ENCODE results near the gene RO60. TPM values are rescaled to one million over a fixed set of nuclear protein-coding genes. Genes with fewer than 3 reads are reported as not detected.

Gene RO60
- total RNA-seq (100 to 1,000 TPM in 3 of 7 donors, 10 to 100 TPM in 4; 85.7 to 114 (median 99.6) TPM), polyA plus RNA-seq (10 to 100 TPM; 11.0 to 16.4 TPM)
- long read RNA-seq, donor 1, full-length matches to known transcripts = 411 of 538 reads
- long read RNA-seq, donor 1, partial matches to known transcripts = 22 of 538 reads
- long read RNA-seq, donor 1, other reads (novel, unspliced or antisense) = 105 of 538 reads
- long read RNA-seq, donor 2, full-length matches to known transcripts = 10 of 17 reads
- long read RNA-seq, donor 2, partial matches to known transcripts = 7 of 17 reads
- long read RNA-seq, donor 2, other reads (novel, unspliced or antisense) = 0 of 17 reads
- long read RNA-seq, donor 3, full-length matches to known transcripts = 36 of 52 reads
- long read RNA-seq, donor 3, partial matches to known transcripts = 0 of 52 reads
- long read RNA-seq, donor 3, other reads (novel, unspliced or antisense) = 16 of 52 reads

DNA sequence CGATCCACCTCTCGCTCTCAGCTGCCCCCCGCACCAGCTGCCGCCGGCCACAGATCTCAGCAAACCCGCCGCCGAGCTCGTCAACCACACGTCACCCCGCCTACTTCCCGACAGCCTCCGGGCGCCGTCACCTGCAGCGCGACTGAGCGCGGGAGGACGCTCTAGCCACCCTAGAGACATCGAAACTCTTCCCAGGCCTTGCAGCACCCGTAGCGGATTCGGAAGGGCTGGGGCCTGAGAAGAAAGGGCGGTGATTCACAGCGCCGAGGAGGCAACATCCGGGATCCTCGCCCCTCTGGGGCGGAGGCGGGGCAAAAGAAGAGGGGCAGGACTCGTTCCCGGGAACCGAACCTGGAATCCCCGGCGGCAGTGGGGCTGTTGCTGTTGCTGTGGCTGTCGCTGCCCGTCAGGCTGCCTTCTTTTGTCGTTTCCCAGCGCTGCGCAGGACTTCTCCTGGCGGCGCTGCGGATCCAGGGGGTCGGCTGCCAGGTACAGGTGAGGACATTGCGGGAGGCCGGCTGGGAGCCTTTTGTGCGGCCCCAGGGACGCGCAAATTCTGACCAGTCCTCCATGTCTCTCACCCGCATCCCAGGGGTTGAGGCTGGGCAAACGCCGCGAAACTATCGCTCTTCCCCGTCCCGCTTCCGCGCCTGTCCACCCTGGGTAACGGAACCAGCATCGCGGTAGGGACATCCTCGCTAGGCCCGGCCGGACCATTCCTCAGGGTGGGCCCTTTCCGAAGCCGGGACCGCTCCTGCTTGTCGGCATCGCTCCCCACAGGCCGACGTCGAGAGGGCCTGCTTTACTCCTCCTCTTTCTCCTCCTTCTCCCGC is at the start of gene RO60, which contains the start of gene UCHL5:
TSS of gene RO60 (plus strand) at position 331 of the 833 bp plus-strand sequence. CDS start 9,443 bp downstream, outside the sequence.
TSS of gene UCHL5 (minus strand) at position 79 of the 833 bp plus-strand sequence. CDS start 100 bp downstream, outside the sequence.
- Histone ChIP-seq H3K4me1 (ENCODE audit: insufficient read depth) (peaks cover 6% of the 10 kb centered on the region), H3K27me3 (no peaks in the 10 kb centered on the region), H3K9me3 (no peaks in the 10 kb centered on the region), H3K36me3 (no peaks in the 10 kb centered on the region), H3K27ac (peak within 1 kb of the TSS; percentile 81 to 96), H3K4me3 (peak within 1 kb of the TSS; percentile 58)
- intact Hi-C loops (cut with DNase I) = loop anchor here in 2 of 4 donors (5.0 to 10.0 kb wide), 3 partner anchors 45 to 65 kb away; partner anchors contain the start of genes CDC73 (in 2 of the 2) and GLRX2 (in 1 of the 2)
- DNase-seq = peak; percentile 95 to 96 (median 96)
- peak in 1 of 3 donors; percentile 12 for TF ChIP-seq CTCF (IDR thresholded peaks at IDR 0.05)
- TF ChIP-seq EP300 (IDR thresholded peaks at IDR 0.05) = no peak
- TF ChIP-seq POLR2A (IDR thresholded peaks at IDR 0.05) = peak; percentile 81
- WGBS, 3 donors = 0 to 1% (median 1%) methylated on average over 69 to 74 of the region's 74 CpGs

DNA sequence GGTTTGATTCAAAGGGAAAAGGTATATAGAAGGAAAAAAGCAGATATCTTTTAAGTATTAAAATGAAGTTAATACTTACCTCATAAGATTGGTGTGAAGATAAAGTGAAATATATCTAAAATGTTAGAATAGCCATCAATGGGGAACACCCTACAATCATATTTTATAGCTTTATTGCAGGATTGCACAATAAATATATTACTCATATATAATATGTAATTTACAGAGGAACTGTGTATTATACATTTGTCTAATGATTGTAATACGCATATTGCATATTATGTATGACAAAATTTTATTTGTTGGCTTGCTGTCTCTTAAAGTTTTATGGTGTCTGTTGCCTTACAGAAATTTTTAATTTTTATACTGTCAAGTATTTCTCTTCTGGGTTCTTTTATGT is 48.0 kb upstream of the RO60 start:
- DNase-seq = no peak
- H3K27me3 ChIP-seq = no peaks in the 10 kb centered on the region
- 96 to 100% (median 99%) methylated on average over 1 of the region's 1 CpG for WGBS, 3 donors
- no peak for TF ChIP-seq POLR2A (IDR thresholded peaks at IDR 0.05)
- no peak for TF ChIP-seq CTCF (IDR thresholded peaks at IDR 0.05)
- TF ChIP-seq EP300 (IDR thresholded peaks at IDR 0.05) = no peak
- no peaks in the 10 kb centered on the region for H3K9me3 ChIP-seq
- no peak overlapping the region for H3K27ac ChIP-seq
- intact Hi-C loops (cut with DNase I) = loop anchor here in 3 of 4 donors (5.0 to 10.0 kb wide), 3 partner anchors 197 to 537 kb away; no protein-coding TSS in a partner anchor
- no peaks in the 10 kb centered on the region for H3K36me3 ChIP-seq
- H3K4me1 ChIP-seq (ENCODE audit: insufficient read depth) = peaks cover 1% of the 10 kb centered on the region
- H3K4me3 ChIP-seq = no peak overlapping the region

DNA sequence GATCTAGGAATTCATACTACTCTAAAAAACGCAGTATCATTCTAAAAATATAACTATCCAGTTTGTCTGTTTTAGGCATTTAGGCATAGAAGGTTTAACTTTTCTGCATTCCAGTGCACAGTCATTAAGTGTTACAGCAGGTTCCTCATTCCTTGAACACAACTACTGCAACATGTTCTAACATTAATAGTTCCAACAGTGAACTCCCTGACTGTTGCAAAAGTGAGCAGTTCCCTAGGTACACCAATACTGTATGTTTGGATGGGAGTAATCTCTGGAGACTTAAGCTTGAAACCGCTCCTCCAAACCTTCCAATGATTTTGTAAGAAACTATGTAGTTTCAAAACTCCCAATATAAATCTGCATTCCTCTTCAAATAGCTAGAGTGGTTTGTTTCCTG is 46.4 kb upstream of the RO60 start:
- H3K4me1 ChIP-seq (ENCODE audit: insufficient read depth) = peaks cover 1% of the 10 kb centered on the region
- intact Hi-C loops (cut with DNase I) = loop anchor here in 3 of 4 donors (5.0 to 10.0 kb wide), 3 partner anchors 198 to 538 kb away; no protein-coding TSS in a partner anchor

DNA sequence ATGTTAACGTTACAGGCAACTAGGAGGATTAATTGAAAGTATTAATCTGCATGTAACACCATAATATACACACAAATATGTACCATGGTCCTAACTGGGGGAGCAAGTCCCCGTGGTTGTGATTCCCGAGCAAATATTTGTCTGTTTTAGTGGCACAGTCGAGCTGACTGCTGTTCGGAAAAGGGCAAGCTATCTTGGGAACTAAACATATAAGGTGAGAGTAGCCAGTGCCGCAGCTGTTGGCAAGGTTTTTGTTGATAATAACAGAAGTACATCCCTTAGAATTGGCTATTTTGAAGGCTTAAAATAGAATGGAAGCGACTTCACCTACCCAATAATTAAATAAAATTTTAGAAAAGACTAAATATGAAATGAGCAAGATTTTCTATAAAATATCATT is 45.7 kb upstream of the RO60 start:
- H3K4me3 ChIP-seq = no peak overlapping the region
- intact Hi-C loops (cut with DNase I) = loop anchor here in 3 of 4 donors (5.0 to 10.0 kb wide), 3 partner anchors 199 to 539 kb away; no protein-coding TSS in a partner anchor
- H3K27ac ChIP-seq = no peak overlapping the region
- no peaks in the 10 kb centered on the region for H3K27me3 ChIP-seq
- H3K9me3 ChIP-seq = no peaks in the 10 kb centered on the region
- DNase-seq = no peak
- 33 to 52% (median 35%) methylated on average over 7 of the region's 7 CpGs for WGBS, 3 donors
- no peaks in the 10 kb centered on the region for H3K36me3 ChIP-seq
- no peak for TF ChIP-seq CTCF (IDR thresholded peaks at IDR 0.05)
- no peak for TF ChIP-seq POLR2A (IDR thresholded peaks at IDR 0.05)
- no peak for TF ChIP-seq EP300 (IDR thresholded peaks at IDR 0.05)
- peaks cover 1% of the 10 kb centered on the region for H3K4me1 ChIP-seq (ENCODE audit: insufficient read depth)

More for the DNA sequence above, 46.4 kb upstream of the RO60 start:
- H3K9me3 ChIP-seq = no peaks in the 10 kb centered on the region
- H3K4me3 ChIP-seq = no peak overlapping the region
- H3K27ac ChIP-seq = no peak overlapping the region
- DNase-seq = no peak
- TF ChIP-seq EP300 (IDR thresholded peaks at IDR 0.05) (no peak), POLR2A (IDR thresholded peaks at IDR 0.05) (no peak)
- WGBS, 3 donors = 46 to 70% (median 46%) methylated on average over 2 of the region's 2 CpGs
- no peaks in the 10 kb centered on the region for H3K27me3 ChIP-seq
- no peaks in the 10 kb centered on the region for H3K36me3 ChIP-seq
